ENCODE measurements around the gene ZNF430. TPM values are rescaled to one million over a fixed set of nuclear protein-coding genes. Genes with fewer than 3 reads are reported as not detected.
"Not testable (repeated sequence)": the region's sequence is repeated elsewhere in the genome, so short reads cannot be mapped to it uniquely, and the experiment has no call there.

Gene ZNF430
- polyA plus RNA-seq (2012; ENCODE audit: insufficient read depth, insufficient read length, low read depth) = 1.9 TPM

GRCh38 chr19:21020298-21021227, at the start of gene ZNF430:
Gene ZNF430 (plus strand): TSS chr19:21020657. CDS start chr19:21020801, 144 bp downstream.
- Histone ChIP-seq H3K4me1 (no peaks in the 10 kb centered on the region), H3K36me3 (peaks cover 21% of the 10 kb centered on the region), H3K27me3 (no peaks in the 10 kb centered on the region), H3K4me3 (ENCODE audit: low read depth, low read length) (peak within 1 kb of the TSS; percentile 91), H3K9me3 (no peaks in the 10 kb centered on the region)
- DNase-seq = peak; percentile 97
- TF ChIP-seq CTCF (IDR thresholded peaks at IDR 0.05; ENCODE audit: low read depth, low read length) = no peak

- not testable (repeated sequence) for DNase-seq; H3K9me3 ChIP-seq; H3K4me3 ChIP-seq (ENCODE audit: low read depth, low read length); H3K27me3 ChIP-seq; H3K4me1 ChIP-seq; H3K36me3 ChIP-seq
Observed at GRCh38 chr19:20992788-20993187, 27.7 kb upstream of the ZNF430 start.

GRCh38 chr19:20999731-21000352, 20.6 kb upstream of the ZNF430 start:
- Histone ChIP-seq H3K36me3 (no peaks in the 10 kb centered on the region), H3K27me3 (no peaks in the 10 kb centered on the region), H3K9me3 (peaks cover 2% of the 10 kb centered on the region), H3K4me1 (no peaks in the 10 kb centered on the region), H3K4me3 (ENCODE audit: low read depth, low read length) (peak overlapping the region; percentile 81)
- DNase-seq = peak; percentile 94
- TF ChIP-seq CTCF (IDR thresholded peaks at IDR 0.05; ENCODE audit: low read depth, low read length) = no peak

- not testable (repeated sequence) for DNase-seq
Observed at GRCh38 chr19:21021238-21021637, 781 bp downstream of the ZNF430 start.

GRCh38 chr19:21022996-21023395, 2.5 kb downstream of the ZNF430 start:
- H3K36me3 ChIP-seq = peaks cover 21% of the 10 kb centered on the region
- no peak overlapping the region for H3K4me3 ChIP-seq (ENCODE audit: low read depth, low read length)
- H3K9me3 ChIP-seq = no peaks in the 10 kb centered on the region
- H3K27me3 ChIP-seq = no peaks in the 10 kb centered on the region
- no peak for TF ChIP-seq CTCF (IDR thresholded peaks at IDR 0.05; ENCODE audit: low read depth, low read length)
- no peak for DNase-seq
- no peaks in the 10 kb centered on the region for H3K4me1 ChIP-seq

More at GRCh38 chr19:21021238-21021637, 781 bp downstream of the ZNF430 start:
- not testable (repeated sequence) for H3K4me1 ChIP-seq, H3K9me3 ChIP-seq, H3K27me3 ChIP-seq
- H3K4me3 ChIP-seq (ENCODE audit: low read depth, low read length) = peak overlapping the region; percentile 91
- H3K36me3 ChIP-seq = peaks cover 21% of the 10 kb centered on the region

GRCh38 chr19:21023901-21024300, 3.4 kb downstream of the ZNF430 start:
- Histone ChIP-seq H3K4me3 (ENCODE audit: low read depth, low read length) (no peak overlapping the region), H3K36me3 (peaks cover 25% of the 10 kb centered on the region), H3K4me1 (no peaks in the 10 kb centered on the region), H3K9me3 (no peaks in the 10 kb centered on the region), H3K27me3 (no peaks in the 10 kb centered on the region)
- TF ChIP-seq CTCF (IDR thresholded peaks at IDR 0.05; ENCODE audit: low read depth, low read length) = no peak
- no peak for DNase-seq

GRCh38 chr19:21028969-21029268, 8.5 kb downstream of the ZNF430 start:
- no peak for TF ChIP-seq CTCF (IDR thresholded peaks at IDR 0.05; ENCODE audit: low read depth, low read length)
- DNase-seq = no peak
- Histone ChIP-seq H3K27me3 (no peaks in the 10 kb centered on the region), H3K9me3 (no peaks in the 10 kb centered on the region), H3K4me1 (no peaks in the 10 kb centered on the region), H3K36me3 (peaks cover 42% of the 10 kb centered on the region), H3K4me3 (ENCODE audit: low read depth, low read length) (no peak overlapping the region)
